ENCODE results near the gene CENPB.
A peak's percentile ranks its signal among the peaks of the same experiment; 100 is the strongest.

CENPB gene

GRCh38 chr20:3744806-3745685, 41.5 kb downstream of the CENPB start:
- Mint-ChIP-seq H3K9me3 (no peaks in the 10 kb centered on the region), H3K4me3 (peak overlapping the region; percentile 47), H3K27ac (no peak overlapping the region), H3K4me1 (ENCODE audit: low read depth) (peaks cover 7% of the 10 kb centered on the region), H3K36me3 (ENCODE audit: low read depth) (no peaks in the 10 kb centered on the region), H3K27me3 (peaks cover 6% of the 10 kb centered on the region)

DNA sequence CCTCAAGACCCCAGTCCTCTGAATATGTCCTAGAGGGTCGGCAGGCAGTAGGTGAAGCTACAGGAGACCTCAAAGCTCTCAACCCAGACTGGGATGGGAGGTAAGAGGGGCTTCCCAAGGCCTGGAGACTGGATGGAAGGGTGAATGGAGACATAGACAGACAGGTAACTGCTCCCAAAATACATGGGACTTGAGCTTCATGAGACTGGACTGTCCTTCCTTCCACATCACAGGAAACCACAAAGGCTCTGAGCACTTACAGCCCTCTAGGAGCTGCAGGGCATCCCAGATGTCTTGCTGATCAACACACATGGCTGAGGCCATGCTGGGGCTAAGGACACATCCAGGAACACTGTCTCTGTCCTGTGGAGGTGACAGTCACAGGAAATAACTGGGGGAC, 42.5 kb downstream of the CENPB start:
- Mint-ChIP-seq H3K27me3 (peaks cover 6% of the 10 kb centered on the region), H3K4me3 (no peak overlapping the region), H3K27ac (no peak overlapping the region)

DNA sequence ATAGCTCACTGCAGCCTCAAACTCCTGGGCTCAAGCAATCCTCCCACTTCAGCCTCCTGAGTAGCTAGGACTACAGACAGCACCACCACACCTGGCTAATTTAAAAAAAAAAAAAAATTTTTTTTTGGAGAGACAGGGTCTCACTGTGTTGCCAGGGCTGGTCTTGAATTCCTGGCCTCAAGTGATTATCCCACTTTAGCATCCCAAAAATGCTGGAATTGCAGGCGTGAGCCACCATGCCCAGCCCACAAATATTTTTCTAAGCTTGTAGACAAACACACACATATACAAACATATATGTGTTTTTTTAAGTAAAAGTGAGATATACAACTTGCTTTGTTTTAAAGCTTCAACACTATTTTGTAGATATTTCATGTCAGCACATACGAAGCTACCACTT, 43.3 kb downstream of the CENPB start:
- H3K27me3 Mint-ChIP-seq, result peaks cover 6% of the 10 kb centered on the region
- no peak overlapping the region for H3K27ac Mint-ChIP-seq
- no peak overlapping the region for H3K4me3 Mint-ChIP-seq
- H3K36me3 Mint-ChIP-seq (ENCODE audit: low read depth), result no peaks in the 10 kb centered on the region
- peaks cover 7% of the 10 kb centered on the region for H3K4me1 Mint-ChIP-seq (ENCODE audit: low read depth)
- no peaks in the 10 kb centered on the region for H3K9me3 Mint-ChIP-seq

More for the DNA sequence above, 42.5 kb downstream of the CENPB start:
- Mint-ChIP-seq H3K4me1 (ENCODE audit: low read depth) (peaks cover 7% of the 10 kb centered on the region), H3K36me3 (ENCODE audit: low read depth) (no peaks in the 10 kb centered on the region), H3K9me3 (no peaks in the 10 kb centered on the region)

DNA sequence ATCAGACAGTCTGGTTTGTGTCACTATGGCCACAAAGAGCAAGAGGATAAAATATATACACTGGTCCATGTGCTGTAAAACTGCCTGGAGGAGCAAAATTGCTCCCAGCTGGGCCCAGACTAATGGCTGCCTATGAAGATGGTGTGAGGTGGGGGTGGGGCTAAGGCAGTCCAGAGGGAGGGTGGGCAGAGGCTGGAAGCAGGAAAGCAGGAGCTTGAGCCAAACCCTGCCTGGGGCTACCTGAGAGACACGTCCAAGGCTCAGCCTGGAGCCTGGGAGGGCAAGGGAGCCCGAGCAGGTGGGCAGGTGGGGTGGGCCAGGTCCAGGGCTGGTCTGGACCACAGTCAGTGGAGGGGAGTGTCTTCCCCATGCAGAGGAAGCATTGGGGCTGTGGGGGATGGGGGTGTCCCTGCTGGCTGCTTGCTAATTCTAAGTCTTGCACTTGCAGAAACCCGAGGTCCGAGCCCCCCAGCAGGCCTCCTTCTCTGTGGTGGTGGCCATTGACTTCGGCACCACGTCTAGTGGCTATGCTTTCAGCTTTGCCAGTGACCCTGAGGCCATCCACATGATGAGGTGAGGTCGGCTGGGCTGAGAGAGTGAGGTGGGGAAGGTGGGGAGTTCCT, 44.6 kb downstream of the CENPB start:
- Mint-ChIP-seq H3K27ac (no peak overlapping the region), H3K4me3 (no peak overlapping the region), H3K9me3 (no peaks in the 10 kb centered on the region), H3K36me3 (ENCODE audit: low read depth) (no peaks in the 10 kb centered on the region), H3K27me3 (peaks cover 6% of the 10 kb centered on the region), H3K4me1 (ENCODE audit: low read depth) (peaks cover 7% of the 10 kb centered on the region)

DNA sequence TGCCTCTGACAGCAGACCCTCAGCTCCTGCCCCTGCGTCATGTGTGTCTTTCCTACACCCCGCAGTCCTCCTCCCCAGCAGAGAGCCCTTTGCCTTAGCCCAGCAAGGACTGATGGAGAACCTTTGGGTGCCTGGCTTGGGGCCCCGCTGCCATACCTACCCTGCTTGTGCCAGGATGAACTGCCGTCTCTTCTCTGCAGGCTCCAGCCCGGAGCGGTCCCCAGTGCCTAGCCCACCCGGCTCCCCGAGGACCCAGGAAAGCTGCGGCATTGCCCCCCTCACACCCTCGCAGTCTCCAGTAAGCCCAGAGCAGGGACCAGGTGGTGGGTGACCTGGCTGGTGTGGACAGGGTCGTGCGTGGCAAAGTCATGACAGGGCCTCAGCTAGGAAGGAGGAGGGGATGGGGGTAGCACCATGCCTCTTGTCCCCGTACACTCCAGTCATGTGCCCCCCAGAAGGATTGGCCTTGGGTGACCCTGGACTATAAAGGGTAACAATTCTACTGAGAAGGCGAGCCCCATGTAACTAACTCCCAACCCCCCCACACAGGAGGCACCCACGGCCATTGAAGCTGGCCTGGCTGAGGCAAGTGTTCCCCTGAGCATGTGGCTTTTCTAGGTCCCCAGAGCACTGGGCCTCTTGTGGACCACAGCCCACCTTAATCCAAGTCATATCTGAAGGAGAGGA, 45.8 kb downstream of the CENPB start:
- peaks cover 6% of the 10 kb centered on the region for H3K27me3 Mint-ChIP-seq
- no peak overlapping the region for H3K4me3 Mint-ChIP-seq
- H3K9me3 Mint-ChIP-seq, result no peaks in the 10 kb centered on the region
- no peaks in the 10 kb centered on the region for H3K36me3 Mint-ChIP-seq (ENCODE audit: low read depth)
- no peak overlapping the region for H3K27ac Mint-ChIP-seq
- H3K4me1 Mint-ChIP-seq (ENCODE audit: low read depth), result peaks cover 7% of the 10 kb centered on the region

GRCh38 chr20:3739926-3740451, 46.6 kb downstream of the CENPB start:
- Mint-ChIP-seq H3K4me1 (ENCODE audit: low read depth) (peaks cover under 1% of the 10 kb centered on the region), H3K36me3 (ENCODE audit: low read depth) (no peaks in the 10 kb centered on the region), H3K4me3 (no peak overlapping the region), H3K27ac (no peak overlapping the region), H3K27me3 (peaks cover 9% of the 10 kb centered on the region), H3K9me3 (no peaks in the 10 kb centered on the region)

DNA sequence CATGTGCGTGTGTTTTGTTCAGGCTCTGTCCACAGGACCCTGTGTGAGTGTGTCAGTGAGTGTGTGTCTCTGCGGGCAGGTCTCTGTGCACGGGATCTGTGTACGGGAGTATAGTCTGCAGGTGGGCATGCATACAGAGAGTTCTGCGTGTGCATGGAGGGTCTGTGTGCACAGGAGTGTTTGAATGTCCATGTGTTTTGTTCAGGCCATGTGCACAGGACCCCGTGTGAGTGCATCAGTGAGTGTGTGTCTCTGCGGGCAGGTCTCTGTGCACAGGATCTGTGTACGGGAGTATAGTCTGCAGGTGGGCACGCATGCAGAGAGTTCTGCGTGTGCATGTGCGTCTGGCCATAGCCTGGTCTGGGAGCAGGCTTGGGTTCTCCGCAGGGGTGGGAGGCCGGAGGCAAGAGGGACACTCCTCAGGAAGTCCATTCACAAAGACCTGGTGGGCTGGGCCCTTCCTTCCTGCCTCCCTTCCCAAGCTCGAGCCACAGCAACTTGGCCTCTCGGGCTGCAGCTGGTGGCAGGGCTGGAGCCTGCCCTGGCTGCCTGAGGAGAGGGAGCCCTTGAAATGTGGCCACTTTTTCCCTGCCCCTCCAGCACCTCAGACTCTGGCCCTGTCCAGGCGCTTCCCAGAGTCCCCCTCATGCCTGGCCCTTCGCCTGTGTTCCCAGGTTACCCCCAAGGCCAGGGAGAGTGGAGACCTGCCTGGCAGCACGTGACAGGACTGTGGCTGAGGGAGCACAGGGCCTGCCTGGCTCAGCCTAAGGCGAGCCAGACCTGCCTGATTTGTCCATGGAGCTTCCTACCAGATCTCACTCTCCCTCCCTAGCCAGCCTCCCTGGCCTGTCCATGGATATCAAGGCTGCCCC, 47.2 kb downstream of the CENPB start:
- Mint-ChIP-seq H3K4me1 (ENCODE audit: low read depth) (no peaks in the 10 kb centered on the region), H3K27ac (no peak overlapping the region), H3K9me3 (no peaks in the 10 kb centered on the region)

GRCh38 chr20:3738111-3739053, 48.2 kb downstream of the CENPB start:
- H3K27me3 Mint-ChIP-seq, result peaks cover 7% of the 10 kb centered on the region
- H3K27ac Mint-ChIP-seq, result no peak overlapping the region
- H3K9me3 Mint-ChIP-seq, result no peaks in the 10 kb centered on the region
- no peaks in the 10 kb centered on the region for H3K4me1 Mint-ChIP-seq (ENCODE audit: low read depth)
- no peaks in the 10 kb centered on the region for H3K36me3 Mint-ChIP-seq (ENCODE audit: low read depth)
- no peak overlapping the region for H3K4me3 Mint-ChIP-seq

More for the DNA sequence above, 47.2 kb downstream of the CENPB start:
- Mint-ChIP-seq H3K36me3 (ENCODE audit: low read depth) (no peaks in the 10 kb centered on the region), H3K4me3 (no peak overlapping the region), H3K27me3 (peaks cover 5% of the 10 kb centered on the region)

GRCh38 chr20:3735768-3736167, 50.8 kb downstream of the CENPB start:
- H3K27ac Mint-ChIP-seq, result no peak overlapping the region
- no peaks in the 10 kb centered on the region for H3K36me3 Mint-ChIP-seq (ENCODE audit: low read depth)
- H3K27me3 Mint-ChIP-seq, result peaks cover 24% of the 10 kb centered on the region
- no peaks in the 10 kb centered on the region for H3K4me1 Mint-ChIP-seq (ENCODE audit: low read depth)
- H3K9me3 Mint-ChIP-seq, result no peaks in the 10 kb centered on the region
- no peak overlapping the region for H3K4me3 Mint-ChIP-seq

- Mint-ChIP-seq H3K27me3 (peaks cover 26% of the 10 kb centered on the region), H3K4me1 (ENCODE audit: low read depth) (no peaks in the 10 kb centered on the region), H3K27ac (no peak overlapping the region), H3K4me3 (no peak overlapping the region), H3K9me3 (no peaks in the 10 kb centered on the region), H3K36me3 (ENCODE audit: low read depth) (no peaks in the 10 kb centered on the region)
Measured at GRCh38 chr20:3734111-3734843, 52.3 kb downstream of the CENPB start.

Measured in stimulated activated naive CD8-positive, alpha-beta T cell treated with anti-CD3 and anti-CD28 coated beads, Interleukin-15, Interleukin-2, amounts not matched to agents 100 ng/mL and 50 ng/mL, for 24 hours (primary cell).